ENCODE results near the gene TCP11L1.
"Not testable (repeated sequence)": the region's sequence is repeated elsewhere in the genome, so short reads cannot be mapped to it uniquely, and the experiment has no call there.

Gene TCP11L1

GRCh38 chr11:33040862-33041453 is 1.6 kb downstream of the TCP11L1 start:
- no peak for TF ChIP-seq CTCF (IDR thresholded peaks at IDR 0.05; ENCODE audit: extremely low read depth, insufficient read depth, missing control alignments)
- in situ Hi-C loops (cut with MboI; ENCODE audit: low pct_unique_long_range_greater_than_20kb, low sequenced_read_pairs, unreplicated experiment): no loop called here
- DNase-seq (ENCODE audit: low spot score): peak; percentile 31

GRCh38 chr11:33043221-33043830 is 4.0 kb downstream of the TCP11L1 start:
- TF ChIP-seq CTCF (IDR thresholded peaks at IDR 0.05; ENCODE audit: extremely low read depth, insufficient read depth, missing control alignments): no peak
- no peak for DNase-seq (ENCODE audit: low spot score)
- in situ Hi-C loops (cut with MboI; ENCODE audit: low pct_unique_long_range_greater_than_20kb, low sequenced_read_pairs, unreplicated experiment): no loop called here

GRCh38 chr11:33044285-33044756 is 4.9 kb downstream of the TCP11L1 start:
- in situ Hi-C loops (cut with MboI; ENCODE audit: low pct_unique_long_range_greater_than_20kb, low sequenced_read_pairs, unreplicated experiment): no loop called here
- no peak for TF ChIP-seq CTCF (IDR thresholded peaks at IDR 0.05; ENCODE audit: extremely low read depth, insufficient read depth, missing control alignments)
- no peak for DNase-seq (ENCODE audit: low spot score)

- DNase-seq (ENCODE audit: low spot score): no peak
- in situ Hi-C loops (cut with MboI; ENCODE audit: low pct_unique_long_range_greater_than_20kb, low sequenced_read_pairs, unreplicated experiment): no loop called here
- TF ChIP-seq CTCF (IDR thresholded peaks at IDR 0.05; ENCODE audit: extremely low read depth, insufficient read depth, missing control alignments): no peak
These were observed 6.3 kb downstream of the TCP11L1 start for GRCh38 chr11:33045551-33046255.

GRCh38 chr11:33048701-33049100 is 9.3 kb downstream of the TCP11L1 start:
- DNase-seq (ENCODE audit: low spot score); in situ Hi-C loops (cut with MboI; ENCODE audit: low pct_unique_long_range_greater_than_20kb, low sequenced_read_pairs, unreplicated experiment): not testable (repeated sequence)

- in situ Hi-C loops (cut with MboI; ENCODE audit: low pct_unique_long_range_greater_than_20kb, low sequenced_read_pairs, unreplicated experiment): not testable (repeated sequence)
These were observed 10.4 kb downstream of the TCP11L1 start for GRCh38 chr11:33049565-33050408.

GRCh38 chr11:33052231-33052630 is 12.9 kb downstream of the TCP11L1 start:
- no peak for DNase-seq (ENCODE audit: low spot score)
- TF ChIP-seq CTCF (IDR thresholded peaks at IDR 0.05; ENCODE audit: extremely low read depth, insufficient read depth, missing control alignments): no peak
- in situ Hi-C loops (cut with MboI; ENCODE audit: low pct_unique_long_range_greater_than_20kb, low sequenced_read_pairs, unreplicated experiment): no loop called here

More at GRCh38 chr11:33049565-33050408, 10.4 kb downstream of the TCP11L1 start:
- DNase-seq (ENCODE audit: low spot score): not testable (repeated sequence)
